ENCODE measurements around the gene ZNF469.

Gene ZNF469

GRCh38 chr16:88424587-88425235 lies 42.0 kb downstream of the ZNF469 start:
- no peak for DNase-seq (ENCODE audit: low spot score)
- no peak for FAIRE-seq

GRCh38 chr16:88426018-88426417 lies 43.3 kb downstream of the ZNF469 start:
- FAIRE-seq (no peak), DNase-seq (ENCODE audit: low spot score) (no peak)

- no peak for DNase-seq (ENCODE audit: low spot score)
- FAIRE-seq = no peak
These were observed 44.6 kb downstream of the ZNF469 start for GRCh38 chr16:88427376-88427775.

GRCh38 chr16:88428156-88428555 lies 45.4 kb downstream of the ZNF469 start:
- FAIRE-seq = no peak
- no peak for DNase-seq (ENCODE audit: low spot score)

- no peak for DNase-seq (ENCODE audit: low spot score)
- FAIRE-seq = no peak
These were observed 46.0 kb downstream of the ZNF469 start for GRCh38 chr16:88428616-88429386.

- no peak for FAIRE-seq
- no peak for DNase-seq (ENCODE audit: low spot score)
These were observed 46.8 kb downstream of the ZNF469 start for GRCh38 chr16:88429387-88430184.

- FAIRE-seq (no peak), DNase-seq (ENCODE audit: low spot score) (no peak)
These were observed 47.4 kb downstream of the ZNF469 start for GRCh38 chr16:88430185-88430523.

GRCh38 chr16:88430524-88431446 lies 48.0 kb downstream of the ZNF469 start:
- DNase-seq (ENCODE audit: low spot score) = no peak
- FAIRE-seq = no peak

GRCh38 chr16:88431651-88432050 lies 48.9 kb downstream of the ZNF469 start:
- no peak for DNase-seq (ENCODE audit: low spot score)
- FAIRE-seq = no peak

- DNase-seq (ENCODE audit: low spot score) (no peak), FAIRE-seq (no peak)
These were observed 49.4 kb downstream of the ZNF469 start for GRCh38 chr16:88432174-88432573.

All from urothelium cell line (cell line).